Measurements from ENCODE around the gene DNPH1. TPM values are rescaled to one million over a fixed set of nuclear protein-coding genes. Genes with fewer than 3 reads are reported as not detected.

Gene DNPH1
- total and polyA plus RNA-seq, 2 of the 8 experiments (the other 6 are each of a cell fraction or from before 2014, with no cell fraction given): 33.9 to 134 TPM

- H2AK5ac ChIP-seq (ENCODE audit: low read depth, low read length): no peak overlapping the region
- H3K4me3 ChIP-seq (ENCODE audit: extremely low read depth in 1 of 4, insufficient read depth in 2 of 4, low read depth in 3 of 4, low read length in 4 of 4): no peak overlapping the region
- CTCF ChIA-PET (ENCODE audit: partially characterized antibody): interaction anchor here (0.7 to 2.1 kb wide), 2 partner anchors 20 to 29 kb away, joined by 3 to 9 read pairs; partner anchors contain the start of gene DNPH1
- H3K27ac ChIP-seq (ENCODE audit: low read depth, low read length): no peak overlapping the region
- H3K4me1 ChIP-seq (replicated peaks in 1 of 4; ENCODE audit: control insufficient read depth in 3 of 4, insufficient read depth in 4 of 4, low read length in 3 of 4): no peaks in the 10 kb centered on the region
- no peak overlapping the region for H3K18ac ChIP-seq (ENCODE audit: extremely low read depth, low read length)
- no peak overlapping the region for H4K5ac ChIP-seq (ENCODE audit: insufficient read length, low read depth, low read length)
- H2BK12ac ChIP-seq (ENCODE audit: low read depth, low read length): no peak overlapping the region
- no peak overlapping the region for H2BK5ac ChIP-seq (ENCODE audit: low read depth, low read length)
- no peaks in the 10 kb centered on the region for H3K23me2 ChIP-seq (ENCODE audit: low read depth, low read length)
- H4K20me1 ChIP-seq (replicated peaks in 1 of 2; ENCODE audit: control insufficient read depth in 1 of 2, insufficient read depth in 2 of 2, low read length in 2 of 2): no peaks in the 10 kb centered on the region
- H3K4ac ChIP-seq (replicated peaks; ENCODE audit: insufficient read length, low read depth, low read length): no peak overlapping the region
- no peak for FAIRE-seq
- H3K4me2 ChIP-seq (ENCODE audit: insufficient read depth in 1 of 2, low read depth in 2 of 2, low read length in 2 of 2): no peak overlapping the region
- no peak overlapping the region for H4K91ac ChIP-seq (replicated peaks; ENCODE audit: insufficient read length, low read length)
- H2BK20ac ChIP-seq (ENCODE audit: low read length): no peak overlapping the region
- H3K14ac ChIP-seq (ENCODE audit: insufficient read length): no peak overlapping the region
- H3K79me1 ChIP-seq (ENCODE audit: low read depth, low read length): no peaks in the 10 kb centered on the region
- H2AFZ ChIP-seq (ENCODE audit: low read length): no peak overlapping the region
- no peak overlapping the region for H2BK15ac ChIP-seq (ENCODE audit: low read length)
- POLR2A ChIA-PET (ENCODE audit: partially characterized antibody): interaction anchor here (0.8 to 1.4 kb wide), 2 partner anchors 18 to 26 kb away, joined by 3 read pairs; partner anchors contain the start of gene CUL9
- H3K27me3 ChIP-seq (replicated peaks in 1 of 4; ENCODE audit: control insufficient read depth in 3 of 4, extremely low read depth in 1 of 4, insufficient read depth in 3 of 4, low read length in 3 of 4): no peaks in the 10 kb centered on the region
- H3K36me3 ChIP-seq (ENCODE audit: control insufficient read depth in 2 of 4, insufficient read depth in 4 of 4, low read length in 3 of 4): no peaks in the 10 kb centered on the region
- no peak for DNase-seq (ENCODE audit: low read depth in 1 of 2, low spot score in 2 of 2)
- H3K56ac ChIP-seq (replicated peaks; ENCODE audit: insufficient read length, low read depth, low read length): no peak overlapping the region
- H4K8ac ChIP-seq (ENCODE audit: extremely low read depth, insufficient read depth, low read length): no peak overlapping the region; the same call in 1 of the 2 replicates
- 89% methylated on average over 6 of the region's 6 CpGs; no CpG with 5 or more reads in 1 of the 2 experiments for WGBS, 2 experiments (ENCODE audit: extremely low coverage in 1 of 2, insufficient coverage in 1 of 2, insufficient read length in 1 of 2, insufficient replicate concordance in 2 of 2, low coverage in 1 of 2, low lambda C conversion rate in 2 of 2, missing lambda C conversion rate in 1 of 2)
- H2BK120ac ChIP-seq (replicated peaks; ENCODE audit: low read depth, low read length): no peak overlapping the region
- no peak overlapping the region for H3K9ac ChIP-seq (replicated peaks in 1 of 4; ENCODE audit: extremely low read depth in 1 of 4, low read depth in 3 of 4, low read length in 3 of 4)
- no peaks in the 10 kb centered on the region for H3K79me2 ChIP-seq (ENCODE audit: control insufficient read depth in 1 of 2, insufficient read depth in 2 of 2, low read length in 2 of 2)
- no peaks in the 10 kb centered on the region for H3K9me3 ChIP-seq (ENCODE audit: insufficient read depth in 2 of 2, low read depth in 1 of 2, low read length in 1 of 2)
- H3K23ac ChIP-seq (ENCODE audit: insufficient read length): no peak overlapping the region
Measured at GRCh38 chr6:43199912-43200311, 29.4 kb downstream of the DNPH1 start.
